ENCODE data around the gene DNAJC24.

DNAJC24 gene

GRCh38 chr11:31351168-31351567 lies 18.5 kb upstream of the DNAJC24 start:
- CTCF ChIA-PET, result interaction anchor here (1.9 kb wide), 1 partner anchor 11 kb away, joined by 7 read pairs; no protein-coding TSS in a partner anchor

More at GRCh38 chr11:31351168-31351567, 18.5 kb upstream of the DNAJC24 start:
- Histone ChIP-seq H3K4me3 (ENCODE audit: low read depth, low read length) (no peak overlapping the region), H3K36me3 (ENCODE audit: control insufficient read depth in 2 of 2, insufficient read depth in 1 of 2, low read length in 2 of 2) (no peaks in the 10 kb centered on the region), H3K27ac (ENCODE audit: extremely low read depth, low read depth, low read length) (no peak overlapping the region), H3K9me3 (ENCODE audit: control insufficient read depth, insufficient read depth, low read depth, low read length) (no peaks in the 10 kb centered on the region), H3K4me1 (ENCODE audit: control insufficient read depth, insufficient read depth, low read length) (no peaks in the 10 kb centered on the region)
- POLR2A ChIA-PET, result no interaction called here
- TF ChIP-seq ZIC2 (tag by site-specific recombination; IDR thresholded peaks at IDR 0.05) (no peak), ZBTB20 (tag by site-specific recombination; IDR thresholded peaks at IDR 0.05) (no peak), ZBTB1 (tag by site-specific recombination; IDR thresholded peaks at IDR 0.05) (no peak), ZBTB21 (tag by site-specific recombination; IDR thresholded peaks at IDR 0.05) (no peak), PRDM2 (tag by site-specific recombination; IDR thresholded peaks at IDR 0.05; ENCODE audit: borderline replicate concordance) (no peak), ZNF785 (tag by site-specific recombination; IDR thresholded peaks at IDR 0.05) (no peak), ZNF433 (tag by site-specific recombination; IDR thresholded peaks at IDR 0.05; ENCODE audit: low read depth) (no peak), PATZ1 (tag by site-specific recombination; IDR thresholded peaks at IDR 0.05) (no peak), ZBTB26 (tag by site-specific recombination; optimal IDR thresholded peaks at IDR 0.05) (no peak), ZNF707 (tag by site-specific recombination; IDR thresholded peaks at IDR 0.05) (no peak), ZFP69B (tag by site-specific recombination; IDR thresholded peaks at IDR 0.05) (no peak), ZNF335 (tag by site-specific recombination; conservative IDR thresholded peaks at IDR 0.05) (no peak), ZSCAN5A (tag by site-specific recombination; IDR thresholded peaks at IDR 0.05) (no peak), ZNF747 (tag by site-specific recombination; IDR thresholded peaks at IDR 0.05) (no peak)
- TF ChIP-seq, protein P1, sequence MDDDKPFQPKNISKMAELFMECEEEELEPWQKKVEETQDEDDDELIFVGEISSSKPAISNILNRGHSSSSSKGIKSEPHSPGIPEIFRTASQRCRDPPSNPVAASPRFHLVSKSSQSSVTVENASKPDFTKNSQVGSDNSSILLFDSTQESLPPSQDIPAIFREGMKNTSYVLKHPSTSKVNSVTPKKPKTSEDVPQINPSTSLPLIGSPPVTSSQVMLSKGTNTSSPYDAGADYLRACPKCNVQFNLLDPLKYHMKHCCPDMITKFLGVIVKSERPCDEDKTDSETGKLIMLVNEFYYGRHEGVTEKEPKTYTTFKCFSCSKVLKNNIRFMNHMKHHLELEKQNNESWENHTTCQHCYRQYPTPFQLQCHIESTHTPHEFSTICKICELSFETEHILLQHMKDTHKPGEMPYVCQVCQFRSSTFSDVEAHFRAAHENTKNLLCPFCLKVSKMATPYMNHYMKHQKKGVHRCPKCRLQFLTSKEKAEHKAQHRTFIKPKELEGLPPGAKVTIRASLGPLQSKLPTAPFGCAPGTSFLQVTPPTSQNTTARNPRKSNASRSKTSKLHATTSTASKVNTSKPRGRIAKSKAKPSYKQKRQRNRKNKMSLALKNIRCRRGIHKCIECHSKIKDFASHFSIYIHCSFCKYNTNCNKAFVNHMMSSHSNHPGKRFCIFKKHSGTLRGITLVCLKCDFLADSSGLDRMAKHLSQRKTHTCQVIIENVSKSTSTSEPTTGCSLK (tag by site-specific recombination; IDR thresholded peaks at IDR 0.05), result no peak
- TF ChIP-seq, protein P2, sequence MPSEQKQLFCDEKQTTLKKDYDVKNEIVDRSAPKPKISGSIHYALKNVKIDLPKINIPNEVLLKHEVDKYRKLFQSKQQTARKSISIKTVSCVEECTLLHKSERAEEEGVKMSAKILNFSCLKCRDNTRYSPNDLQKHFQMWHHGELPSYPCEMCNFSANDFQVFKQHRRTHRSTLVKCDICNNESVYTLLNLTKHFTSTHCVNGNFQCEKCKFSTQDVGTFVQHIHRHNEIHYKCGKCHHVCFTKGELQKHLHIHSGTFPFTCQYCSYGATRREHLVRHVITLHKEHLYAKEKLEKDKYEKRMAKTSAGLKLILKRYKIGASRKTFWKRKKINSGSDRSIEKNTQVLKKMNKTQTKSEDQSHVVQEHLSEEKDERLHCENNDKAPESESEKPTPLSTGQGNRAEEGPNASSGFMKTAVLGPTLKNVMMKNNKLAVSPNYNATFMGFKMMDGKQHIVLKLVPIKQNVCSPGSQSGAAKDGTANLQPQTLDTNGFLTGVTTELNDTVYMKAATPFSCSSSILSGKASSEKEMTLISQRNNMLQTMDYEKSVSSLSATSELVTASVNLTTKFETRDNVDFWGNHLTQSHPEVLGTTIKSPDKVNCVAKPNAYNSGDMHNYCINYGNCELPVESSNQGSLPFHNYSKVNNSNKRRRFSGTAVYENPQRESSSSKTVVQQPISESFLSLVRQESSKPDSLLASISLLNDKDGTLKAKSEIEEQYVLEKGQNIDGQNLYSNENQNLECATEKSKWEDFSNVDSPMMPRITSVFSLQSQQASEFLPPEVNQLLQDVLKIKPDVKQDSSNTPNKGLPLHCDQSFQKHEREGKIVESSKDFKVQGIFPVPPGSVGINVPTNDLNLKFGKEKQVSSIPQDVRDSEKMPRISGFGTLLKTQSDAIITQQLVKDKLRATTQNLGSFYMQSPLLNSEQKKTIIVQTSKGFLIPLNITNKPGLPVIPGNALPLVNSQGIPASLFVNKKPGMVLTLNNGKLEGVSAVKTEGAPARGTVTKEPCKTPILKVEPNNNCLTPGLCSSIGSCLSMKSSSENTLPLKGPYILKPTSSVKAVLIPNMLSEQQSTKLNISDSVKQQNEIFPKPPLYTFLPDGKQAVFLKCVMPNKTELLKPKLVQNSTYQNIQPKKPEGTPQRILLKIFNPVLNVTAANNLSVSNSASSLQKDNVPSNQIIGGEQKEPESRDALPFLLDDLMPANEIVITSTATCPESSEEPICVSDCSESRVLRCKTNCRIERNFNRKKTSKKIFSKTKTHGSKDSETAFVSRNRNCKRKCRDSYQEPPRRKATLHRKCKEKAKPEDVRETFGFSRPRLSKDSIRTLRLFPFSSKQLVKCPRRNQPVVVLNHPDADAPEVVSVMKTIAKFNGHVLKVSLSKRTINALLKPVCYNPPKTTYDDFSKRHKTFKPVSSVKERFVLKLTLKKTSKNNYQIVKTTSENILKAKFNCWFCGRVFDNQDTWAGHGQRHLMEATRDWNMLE (tag by site-specific recombination; conservative IDR thresholded peaks at IDR 0.05; ENCODE audit: low read depth), result no peak
